Stimulated activated CD8-positive, alpha-beta memory T cell treated with anti-CD3 and anti-CD28 coated beads, Interleukin-4, amount 100 ng/mL, for 1 hour (primary cell): Measurements from ENCODE around the gene CCDC90B.

Source experiments
- DNase-seq, 2 donors: peaks; one replicate each; pipeline ENCODE4 v3.0.0-alpha.2; 2020; ENCODE audit warnings: low read depth in 2 of 2, low spot score in 1 of 2

CCDC90B gene

DNA sequence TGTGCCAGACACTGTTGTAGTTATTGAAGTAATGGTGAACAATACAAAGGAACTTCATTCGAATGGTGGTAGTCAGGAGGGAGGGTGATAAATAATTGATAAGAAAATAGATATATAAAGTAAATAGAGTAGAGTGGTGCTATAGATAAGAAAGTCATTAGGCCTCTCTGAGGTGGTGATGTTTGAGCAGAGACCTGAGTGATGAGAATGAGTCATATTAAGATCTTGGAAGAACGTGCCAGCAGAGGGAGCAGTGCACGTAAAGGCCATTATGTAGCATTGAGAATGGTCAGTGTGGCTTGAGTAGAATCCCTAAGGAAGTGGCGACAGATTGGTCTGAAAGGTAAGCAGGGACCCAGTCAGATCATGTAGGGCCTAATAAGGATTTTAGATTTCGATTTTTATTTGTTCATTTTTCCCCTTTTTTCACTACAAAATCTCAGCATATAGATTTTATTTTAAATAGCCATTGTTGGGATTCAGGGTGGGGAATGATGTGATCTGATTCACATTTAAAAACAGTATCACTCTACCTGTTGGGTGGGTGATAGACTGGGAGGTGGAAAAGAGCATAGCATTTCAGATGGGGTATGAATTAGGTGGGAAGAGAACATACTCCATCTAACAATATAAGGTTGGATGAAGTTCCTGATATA lies 44.7 kb downstream of the CCDC90B start:
- DNase-seq = no peak

GRCh38 chr11:83238111-83238510 lies 48.1 kb downstream of the CCDC90B start:
- DNase-seq = no peak

GRCh38 chr11:83235825-83236224 lies 50.3 kb downstream of the CCDC90B start:
- DNase-seq = no peak

DNA sequence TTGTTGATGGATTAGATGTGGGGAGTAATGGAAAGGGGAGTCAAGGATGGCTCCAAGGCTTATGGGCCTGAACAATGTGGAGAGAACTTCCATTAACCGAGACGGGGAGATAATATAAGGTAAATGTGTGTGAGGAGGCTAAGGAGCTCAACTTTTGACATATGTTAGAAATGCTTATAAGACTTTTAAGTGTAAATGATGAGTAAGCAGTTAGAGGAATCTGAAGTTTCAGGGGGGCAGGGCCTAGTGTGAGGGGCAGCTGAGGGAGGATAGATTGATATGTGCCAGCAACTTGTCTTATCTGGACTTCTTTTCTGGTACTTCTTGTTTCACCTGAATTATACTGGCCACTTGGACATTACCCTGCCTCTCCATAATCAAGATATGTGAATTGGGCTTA lies 62.7 kb downstream of the CCDC90B start:
- DNase-seq = no peak

DNA sequence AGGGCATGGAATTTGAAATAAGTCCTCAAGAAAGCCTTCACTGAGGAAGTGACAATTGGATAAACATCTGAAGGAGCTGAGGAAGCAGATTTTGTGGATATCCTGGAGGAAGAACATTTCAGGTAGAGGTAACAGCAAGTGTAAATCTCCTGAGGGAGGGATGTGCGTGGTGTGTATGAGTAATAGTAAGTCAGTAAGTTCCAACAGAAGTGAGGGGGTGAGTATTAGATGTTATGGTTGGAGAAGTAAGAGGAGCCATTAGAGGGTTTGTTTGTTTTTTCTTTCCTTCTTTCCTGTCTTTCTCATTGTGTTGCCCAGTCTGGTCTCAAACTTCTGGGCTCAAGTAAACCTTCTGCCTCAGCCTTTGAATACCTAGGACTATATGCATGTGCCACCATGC lies 63.7 kb downstream of the CCDC90B start:
- DNase-seq = no peak

DNA sequence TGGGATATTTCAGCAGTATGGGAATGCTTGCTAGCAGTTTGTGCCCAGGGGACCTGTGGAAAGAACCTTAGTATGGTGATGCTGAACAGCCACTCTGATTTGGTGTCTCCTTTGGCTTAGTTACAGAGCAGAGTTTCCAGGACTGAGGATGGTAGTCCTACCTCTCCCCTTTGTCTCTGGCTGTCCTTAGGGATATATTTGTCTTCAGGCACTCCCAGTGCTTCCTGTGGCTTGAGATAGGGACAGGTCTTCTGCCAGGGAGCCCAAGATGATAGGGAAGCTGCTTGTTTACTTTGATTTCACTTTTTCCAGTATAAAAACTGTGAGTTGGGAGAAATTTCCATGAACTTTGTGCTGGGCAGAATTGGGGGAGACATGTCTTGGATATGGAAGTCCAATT lies 64.5 kb downstream of the CCDC90B start:
- DNase-seq = no peak

GRCh38 chr11:83220260-83220659 lies 65.9 kb downstream of the CCDC90B start:
- no peak for DNase-seq

DNA sequence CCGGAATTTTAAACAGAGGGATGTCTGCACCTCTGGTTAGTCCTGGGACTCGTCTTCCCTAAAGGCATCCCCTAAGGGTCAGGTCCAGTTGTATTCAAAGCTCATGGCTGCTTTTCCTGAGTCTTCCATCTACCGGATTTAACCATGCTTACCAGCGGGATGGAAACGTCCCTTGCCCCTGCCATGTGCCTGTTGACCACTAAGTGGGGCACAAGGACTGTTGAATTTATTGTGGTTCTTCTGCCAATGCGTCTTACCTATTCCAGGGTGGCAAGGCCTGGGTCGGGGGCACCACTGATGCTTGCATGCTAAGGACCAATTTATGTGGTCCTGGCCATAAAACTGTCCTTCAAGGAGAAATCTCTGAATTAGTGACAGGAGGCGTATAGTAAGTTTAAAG lies 67.1 kb downstream of the CCDC90B start:
- no peak for DNase-seq
